Mesothelial cell of epicardium (in vitro differentiated cells): ENCODE results near the gene CIBAR2. TPM values are rescaled to one million over a fixed set of nuclear protein-coding genes. Genes with fewer than 3 reads are reported as not detected.

Experiments
- DNase-seq, 2 experiments: peaks; one replicate each; pipeline ENCODE4 v3.0.0; 2021; ENCODE audit warnings: low spot score in 2 of 2; ENCODE audit not compliant: unreplicated experiment in 2 of 2
- H3K27ac Mint-ChIP-seq: 2 replicates; pipeline ENCODE4 v1.8.0; 2021; ENCODE audit warnings: mixed read lengths
- H3K27me3 Mint-ChIP-seq: 2 replicates; pipeline ENCODE4 v1.8.0; 2021; ENCODE audit warnings: low read depth, mixed read lengths
- H3K36me3 Mint-ChIP-seq: 2 replicates; pipeline ENCODE4 v1.8.0; 2021; ENCODE audit warnings: mixed read lengths
- H3K4me1 Mint-ChIP-seq: 2 replicates; pipeline ENCODE4 v1.8.0; 2021; ENCODE audit warnings: mixed read lengths
- H3K4me3 Mint-ChIP-seq: 2 replicates; pipeline ENCODE4 v1.8.0; 2021; ENCODE audit warnings: mild to moderate bottlenecking, moderate library complexity, mixed read lengths
- H3K9me3 Mint-ChIP-seq: 2 replicates; pipeline ENCODE4 v1.8.0; 2021; ENCODE audit warnings: mixed read lengths
- CTCF ChIP-seq: fragments of 200-600 bp; sonication (generic); IDR thresholded peaks from one replicate; pipeline ENCODE4 v1.5.0; 2021; ENCODE audit warnings: antibody characterized with exemption; ENCODE audit not compliant: unreplicated experiment
- total RNA-seq: library from RNA; stranded (reverse); gene quantifications from 3 replicates; pipeline ENCODE4 v1.2.1, GENCODE V29; 2021

Gene CIBAR2
- total RNA-seq, 1 donor from 2014 or later: not detected

- peaks cover 2% of the 10 kb centered on the region for H3K27me3 Mint-ChIP-seq
- no peaks in the 10 kb centered on the region for H3K9me3 Mint-ChIP-seq
- TF ChIP-seq CTCF: no peak
- no peak overlapping the region for H3K27ac Mint-ChIP-seq
- H3K4me1 Mint-ChIP-seq: no peaks in the 10 kb centered on the region
- no peaks in the 10 kb centered on the region for H3K36me3 Mint-ChIP-seq
- DNase-seq: no peak
- no peak overlapping the region for H3K4me3 Mint-ChIP-seq
Observed at GRCh38 chr16:85103114-85104079, 8.9 kb downstream of the CIBAR2 start.

- Mint-ChIP-seq H3K9me3 (no peaks in the 10 kb centered on the region), H3K27me3 (no peaks in the 10 kb centered on the region), H3K27ac (no peak overlapping the region), H3K4me1 (no peaks in the 10 kb centered on the region), H3K36me3 (no peaks in the 10 kb centered on the region), H3K4me3 (no peak overlapping the region)
- DNase-seq: no peak
- TF ChIP-seq CTCF: no peak
Observed at GRCh38 chr16:85101956-85102630, 10.2 kb downstream of the CIBAR2 start.

- H3K9me3 Mint-ChIP-seq: no peaks in the 10 kb centered on the region
Observed at GRCh38 chr16:85100265-85100664, 12.0 kb downstream of the CIBAR2 start.

GRCh38 chr16:85098565-85098964, 13.7 kb downstream of the CIBAR2 start:
- TF ChIP-seq CTCF: no peak
- Mint-ChIP-seq H3K36me3 (no peaks in the 10 kb centered on the region), H3K27ac (no peak overlapping the region), H3K9me3 (no peaks in the 10 kb centered on the region), H3K27me3 (no peaks in the 10 kb centered on the region), H3K4me1 (no peaks in the 10 kb centered on the region), H3K4me3 (no peak overlapping the region)
- no peak for DNase-seq

More at GRCh38 chr16:85100265-85100664, 12.0 kb downstream of the CIBAR2 start:
- no peak overlapping the region for H3K27ac Mint-ChIP-seq
- H3K4me1 Mint-ChIP-seq: no peaks in the 10 kb centered on the region
- no peak overlapping the region for H3K4me3 Mint-ChIP-seq
- TF ChIP-seq CTCF: no peak
- no peaks in the 10 kb centered on the region for H3K36me3 Mint-ChIP-seq
- DNase-seq: no peak
- H3K27me3 Mint-ChIP-seq: no peaks in the 10 kb centered on the region

GRCh38 chr16:85096921-85097320, 15.4 kb downstream of the CIBAR2 start:
- H3K27ac Mint-ChIP-seq: no peak overlapping the region

More at GRCh38 chr16:85096921-85097320, 15.4 kb downstream of the CIBAR2 start:
- TF ChIP-seq CTCF: no peak
- DNase-seq: no peak
- Mint-ChIP-seq H3K9me3 (no peaks in the 10 kb centered on the region), H3K27me3 (no peaks in the 10 kb centered on the region), H3K36me3 (no peaks in the 10 kb centered on the region), H3K4me1 (no peaks in the 10 kb centered on the region), H3K4me3 (no peak overlapping the region)
